Motor neuron (in vitro differentiated cells): ENCODE results near the gene RELL2. TPM values are rescaled to one million over a fixed set of nuclear protein-coding genes. Genes with fewer than 3 reads are reported as not detected.

ENCODE experiments used
- ATAC-seq, 8 experiments: fragments of 200-7000 bp; cut with Tn5 transposase; replicated peaks in 6 of 8; 2 replicates each; pipeline ENCODE4 v1.8.0; 2021; ENCODE audit warnings: mild to moderate bottlenecking in 8 of 8, moderate library complexity in 8 of 8
- H3K27ac ChIP-seq, 2 donors: fragments of 250-450 bp; sonication (Bioruptor Pico); 2 replicates each; pipeline ENCODE4 v1.9.0; 2021; ENCODE audit warnings: antibody characterized with exemption in 2 of 2, mild to moderate bottlenecking in 2 of 2, moderate library complexity in 1 of 2
- H3K4me1 ChIP-seq, 2 donors: fragments of 250-450 bp; sonication (Bioruptor Pico); replicated peaks in 1 of 2; 2 replicates each; pipeline ENCODE4 v1.6.1; 2021; ENCODE audit warnings: antibody characterized with exemption in 2 of 2, mild to moderate bottlenecking in 2 of 2, moderate library complexity in 1 of 2
- H3K4me3 ChIP-seq, 5 donors: fragments of 250-450 bp; sonication (Bioruptor Pico); 2 replicates each; pipeline ENCODE4 v1.9.0; 2021; ENCODE audit warnings: antibody characterized with exemption in 5 of 5, mild to moderate bottlenecking in 5 of 5, moderate library complexity in 4 of 5
- WGBS, 10 experiments: fragments of 450-650 bp; shearing (Covaris generic); methylation state at CpG; one replicate each; pipeline ENCODE4 v1.0.0; 2022; 5-methylcytosine and 5-hydroxymethylcytosine counted together
- in situ Hi-C, 9 experiments: fragments of 400-800 bp; cut with MboI; loops; one replicate each; pipeline ENCODE4 v1.15.0; 2021; ENCODE audit warnings: low sequenced_read_pairs in 9 of 9, low pct_unique_long_range_greater_than_20kb in 2 of 9; ENCODE audit not compliant: unreplicated experiment in 9 of 9
- total RNA-seq, 8 experiments: library from RNA; unstranded; fragments of 300-600 nt; gene quantifications; 2 replicates each; pipeline versions ENCODE4 v1.2.3 to v1.2.4, GENCODE V29; 2022

Gene RELL2
- total RNA-seq, 8 experiments from 2014 or later = 6.0 to 18.6 (median 12.5) TPM

DNA sequence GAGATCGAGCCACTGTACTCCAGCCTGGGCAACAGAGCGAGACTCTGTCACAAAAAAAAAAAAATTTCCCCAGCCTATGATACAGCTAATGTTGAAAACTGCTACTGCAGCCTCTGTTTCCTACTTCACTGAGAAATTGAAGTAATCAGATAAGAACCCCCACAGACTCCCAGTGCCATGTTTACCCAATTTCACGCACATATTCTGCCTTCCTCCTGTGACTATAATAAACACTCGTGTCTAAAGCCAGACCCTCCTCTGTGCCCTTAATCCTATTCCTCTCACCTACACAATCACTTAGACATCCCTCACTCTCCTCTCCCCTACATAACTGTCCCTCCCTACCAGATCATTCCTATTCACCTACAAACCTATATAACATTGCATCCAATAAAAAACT, 38.9 kb downstream of the RELL2 start:
- no peak for ATAC-seq
- H3K4me1 ChIP-seq = peaks cover 25 to 32% of the 10 kb centered on the region in 2 donors
- in situ Hi-C loops = loop anchor here in 8 of 9 experiments (10.0 to 25.0 kb wide), 6 partner anchors 212 to 289 kb away; partner anchors contain the start of genes PCDH12 (in 2 of the 8), RNF14 (in 2 of the 8), DELE1 (in 1 of the 8) and PCDH1 (in 1 of the 8)
- H3K27ac ChIP-seq = no peak overlapping the region
- no peak overlapping the region for H3K4me3 ChIP-seq
- 71 to 100% (median 88%) methylated on average over 1 to 4 of the region's 4 CpGs; no CpG with 5 or more reads in 3 of the 10 experiments for WGBS, 10 experiments

DNA sequence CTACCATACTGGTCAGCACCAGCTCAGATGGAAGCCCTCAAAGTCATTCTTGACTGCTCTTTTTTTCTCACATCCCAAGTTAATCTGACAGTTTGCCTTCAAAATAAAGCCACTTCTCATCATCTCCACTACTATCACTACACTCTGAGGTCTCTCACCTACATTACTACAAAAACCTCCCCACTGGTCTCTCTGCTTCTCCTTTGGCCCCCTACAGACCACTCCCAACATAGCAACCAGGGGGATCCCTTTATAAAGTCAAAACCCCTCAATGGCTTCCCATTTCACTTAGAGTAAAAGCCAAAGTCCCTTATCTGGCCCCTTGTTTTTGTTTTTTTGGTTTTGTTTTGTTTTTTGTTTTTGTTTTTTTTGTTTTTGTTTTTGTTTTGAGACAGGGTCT, 40.6 kb downstream of the RELL2 start:
- H3K4me3 ChIP-seq = no peak overlapping the region
- ATAC-seq = no peak
- peaks cover 43 to 49% of the 10 kb centered on the region in 2 donors for H3K4me1 ChIP-seq
- in situ Hi-C loops = loop anchor here in 8 of 9 experiments (10.0 to 25.0 kb wide), 6 partner anchors 210 to 287 kb away; partner anchors contain the start of genes PCDH12 (in 2 of the 8), RNF14 (in 2 of the 8), DELE1 (in 1 of the 8) and PCDH1 (in 1 of the 8)
- no peak overlapping the region for H3K27ac ChIP-seq

- no peak overlapping the region for H3K27ac ChIP-seq
- no peak for ATAC-seq
- peaks cover 26 to 27% of the 10 kb centered on the region in 2 donors for H3K4me1 ChIP-seq
- H3K4me3 ChIP-seq = no peak overlapping the region
- in situ Hi-C loops = loop anchor here in 6 of 9 experiments (25.0 kb wide), 4 partner anchors 207 to 282 kb away; partner anchors contain the start of genes DELE1 (in 1 of the 6), PCDH1 (in 1 of the 6), PCDH12 (in 1 of the 6) and RNF14 (in 1 of the 6)
- WGBS, 10 experiments = 80% methylated on average over 1 of the region's 16 CpGs; no CpG with 5 or more reads in 9 of the 10 experiments
These were observed 43.4 kb downstream of the RELL2 start for GRCh38 chr5:141680178-141680577.

- ATAC-seq = peak in 5 of 8 experiments; percentile 10 to 25 (median 13)
- H3K27ac ChIP-seq = peak overlapping the region in 1 of 2 donors; percentile 14
- no peak overlapping the region for H3K4me3 ChIP-seq
- peaks cover 25 to 27% of the 10 kb centered on the region in 2 donors for H3K4me1 ChIP-seq
- in situ Hi-C loops = loop anchor here in 6 of 9 experiments (25.0 kb wide), 4 partner anchors 207 to 282 kb away; partner anchors contain the start of genes DELE1 (in 1 of the 6), PCDH1 (in 1 of the 6), PCDH12 (in 1 of the 6) and RNF14 (in 1 of the 6)
- 0 to 80% (median 21%) methylated on average over 1 to 2 of the region's 6 CpGs; no CpG with 5 or more reads in 5 of the 10 experiments for WGBS, 10 experiments
These were observed 44.0 kb downstream of the RELL2 start for GRCh38 chr5:141680751-141681201.

GRCh38 chr5:141681295-141681694, 44.5 kb downstream of the RELL2 start:
- WGBS, 10 experiments = 29 to 80% (median 42%) methylated on average over 1 to 2 of the region's 2 CpGs; no CpG with 5 or more reads in 3 of the 10 experiments
- no peak for ATAC-seq
- H3K27ac ChIP-seq = no peak overlapping the region
- in situ Hi-C loops = loop anchor here in 6 of 9 experiments (25.0 kb wide), 4 partner anchors 206 to 281 kb away; partner anchors contain the start of genes DELE1 (in 1 of the 6), PCDH1 (in 1 of the 6), PCDH12 (in 1 of the 6) and RNF14 (in 1 of the 6)
- H3K4me3 ChIP-seq = peak overlapping the region in 1 of 5 donors; percentile 30
- H3K4me1 ChIP-seq = peaks cover 25 to 27% of the 10 kb centered on the region in 2 donors

DNA sequence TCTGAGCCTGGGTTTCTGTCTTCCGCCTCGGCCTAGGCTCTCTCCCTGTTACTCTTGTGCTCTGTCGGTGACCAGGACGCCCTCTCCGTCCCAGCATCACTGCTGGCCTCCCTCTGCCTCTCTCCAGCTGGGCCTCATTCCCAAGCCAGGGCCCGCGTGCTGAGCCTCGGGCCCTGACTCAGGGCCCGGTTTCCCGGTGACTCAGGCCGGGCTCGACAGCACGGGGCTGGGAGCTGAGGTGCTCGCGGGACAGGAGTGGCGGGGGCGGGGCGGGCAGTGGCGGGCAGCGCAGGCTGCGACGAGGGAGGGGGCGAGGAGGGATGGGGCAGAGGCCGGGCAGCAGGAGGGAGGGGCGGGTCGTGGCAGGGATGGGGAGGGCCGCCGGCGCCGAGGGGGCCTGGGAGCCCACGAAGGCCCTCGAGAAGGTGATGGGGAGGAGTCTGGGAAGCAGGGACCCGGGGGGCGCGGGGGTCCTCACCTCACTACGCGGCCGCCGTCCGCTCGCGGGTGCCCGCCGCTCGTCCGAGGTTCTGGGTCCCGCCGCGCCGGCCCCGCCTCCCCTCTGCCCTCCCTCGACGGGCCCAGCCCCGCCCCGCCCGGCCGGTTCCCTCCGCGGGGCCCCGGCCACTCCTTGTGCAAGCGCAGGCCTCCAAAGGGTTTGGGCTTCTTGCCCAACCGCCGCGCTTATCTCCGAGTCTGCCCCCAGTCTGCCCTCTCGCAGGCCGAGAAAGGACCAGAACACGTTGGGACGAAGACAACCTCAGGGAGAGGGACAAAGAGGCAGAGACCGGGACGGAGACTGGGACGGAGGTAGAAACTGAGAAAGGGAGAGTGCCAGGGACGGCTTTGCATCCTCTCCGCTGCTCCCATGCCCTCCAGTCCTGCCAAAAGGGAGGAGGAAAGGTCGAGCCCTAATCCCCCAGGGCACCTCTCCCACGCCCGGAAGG, 45.2 kb downstream of the RELL2 start, which contains the start of gene ARAP3:
ARAP3 (minus strand) TSS at position 536 of the 947 bp plus-strand sequence. CDS start 1,744 bp downstream, outside the sequence.
- H3K27ac ChIP-seq = peak within 1 kb of the TSS in 1 of 2 donors; percentile 33
- peaks cover 25 to 29% of the 10 kb centered on the region in 2 donors for H3K4me1 ChIP-seq
- peak; percentile 88 to 97 (median 90) for ATAC-seq
- H3K4me3 ChIP-seq = peak within 1 kb of the TSS in 3 of 5 donors; percentile 12 to 30 (median 13)
- in situ Hi-C loops = loop anchor here in 6 of 9 experiments (25.0 kb wide), 4 partner anchors 205 to 280 kb away; partner anchors contain the start of genes DELE1 (in 1 of the 6), PCDH1 (in 1 of the 6), PCDH12 (in 1 of the 6) and RNF14 (in 1 of the 6)
- 22 to 100% (median 48%) methylated on average over 1 to 12 of the region's 77 CpGs; no CpG with 5 or more reads in 3 of the 10 experiments for WGBS, 10 experiments

DNA sequence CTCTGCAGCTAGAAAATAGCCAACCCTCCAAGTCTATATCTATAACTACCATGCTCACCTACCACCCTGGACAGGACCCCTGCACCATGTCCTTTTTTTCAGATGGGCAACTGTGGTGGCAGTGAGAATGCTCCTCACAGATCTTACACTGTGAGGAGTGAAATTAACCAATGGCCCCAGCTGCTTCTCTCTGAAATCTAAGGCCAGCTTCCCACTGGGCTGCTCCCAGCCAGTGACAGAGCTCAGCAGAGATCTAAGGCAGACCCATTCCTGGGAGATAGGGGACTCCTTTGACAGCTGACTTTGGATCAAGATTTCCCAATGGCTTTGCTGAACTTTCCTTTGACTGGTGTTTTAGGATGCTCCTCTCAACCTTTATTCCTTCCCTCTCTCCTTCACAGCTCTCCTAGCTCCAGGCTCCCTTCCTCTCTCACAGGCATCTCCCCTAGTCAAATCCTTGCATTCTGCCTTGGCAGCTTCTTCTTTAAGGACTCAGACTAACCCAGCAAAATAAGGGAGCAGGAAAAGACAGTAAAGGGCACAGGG, 46.9 kb downstream of the RELL2 start:
- Histone ChIP-seq H3K4me1 (peaks cover 25 to 34% of the 10 kb centered on the region in 2 donors), H3K4me3 (no peak overlapping the region), H3K27ac (no peak overlapping the region)
- in situ Hi-C loops = loop anchor here in 6 of 9 experiments (25.0 kb wide), 4 partner anchors 204 to 279 kb away; partner anchors contain the start of genes DELE1 (in 1 of the 6), PCDH1 (in 1 of the 6), PCDH12 (in 1 of the 6) and RNF14 (in 1 of the 6)
- ATAC-seq = no peak

GRCh38 chr5:141685591-141685990, 48.8 kb downstream of the RELL2 start:
- peaks cover 19 to 29% of the 10 kb centered on the region in 2 donors for H3K4me1 ChIP-seq
- H3K27ac ChIP-seq = no peak overlapping the region
- no peak overlapping the region for H3K4me3 ChIP-seq
- 50 to 100% (median 100%) methylated on average over 1 of the region's 1 CpG; no CpG with 5 or more reads in 3 of the 10 experiments for WGBS, 10 experiments
- in situ Hi-C loops = loop anchor here in 6 of 9 experiments (25.0 kb wide), 4 partner anchors 202 to 277 kb away; partner anchors contain the start of genes DELE1 (in 1 of the 6), PCDH1 (in 1 of the 6), PCDH12 (in 1 of the 6) and RNF14 (in 1 of the 6)
- no peak for ATAC-seq

DNA sequence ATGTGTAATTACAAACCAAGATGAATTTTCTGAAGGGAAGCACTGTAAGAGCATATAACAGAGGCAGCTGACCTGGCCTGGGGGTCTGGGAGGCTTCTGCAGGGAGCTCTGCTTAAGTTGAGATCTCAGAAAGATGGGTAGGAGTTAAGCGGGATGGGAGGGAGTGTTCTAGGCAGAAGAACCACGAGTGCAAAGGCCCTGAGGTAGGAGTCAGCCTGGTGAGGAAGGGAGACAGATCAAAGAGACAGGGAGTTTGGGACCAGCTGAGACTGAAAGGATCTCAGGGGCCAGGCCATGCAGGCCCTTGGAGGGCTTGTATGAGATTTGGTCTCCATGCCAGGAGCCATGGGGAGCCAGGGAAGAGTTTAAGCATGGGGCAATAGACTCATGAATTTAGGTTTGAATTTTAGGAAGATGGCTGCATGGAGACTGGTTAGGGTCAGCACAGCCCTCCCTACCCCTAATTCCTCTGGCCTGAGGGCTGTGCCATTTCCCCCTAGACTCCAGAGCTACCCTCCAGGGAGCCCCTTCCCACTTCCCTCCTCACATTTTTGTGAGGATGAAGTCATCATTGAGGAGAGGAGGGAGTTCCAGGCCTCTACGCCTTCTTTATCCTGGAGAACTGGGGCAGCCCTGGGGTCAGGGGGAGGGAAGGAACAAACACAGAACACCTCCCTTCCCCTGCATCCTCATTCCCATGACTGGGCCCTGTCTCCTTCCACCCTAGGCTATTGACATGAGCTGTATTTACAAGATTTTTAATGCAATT, 50.0 kb downstream of the RELL2 start:
- WGBS, 10 experiments = 64 to 100% (median 83%) methylated on average over 1 to 3 of the region's 3 CpGs; no CpG with 5 or more reads in 3 of the 10 experiments
- H3K4me3 ChIP-seq = no peak overlapping the region
- H3K27ac ChIP-seq = no peak overlapping the region
- peak in 4 of 8 experiments; percentile 19 to 39 (median 37) for ATAC-seq
- H3K4me1 ChIP-seq = peaks cover 7 to 17% of the 10 kb centered on the region in 2 donors
- in situ Hi-C loops = loop anchor here in 6 of 9 experiments (25.0 kb wide), 4 partner anchors 200 to 275 kb away; partner anchors contain the start of genes DELE1 (in 1 of the 6), PCDH1 (in 1 of the 6), PCDH12 (in 1 of the 6) and RNF14 (in 1 of the 6)
